HG03521 (cell line): ENCODE measurements around the gene GAB3.
"Not testable (repeated sequence)": the region's sequence is repeated elsewhere in the genome, so short reads cannot be mapped to it uniquely, and the experiment has no call there.

ENCODE experiments used
- ATAC-seq: cut with Tn5 transposase; IDR thresholded peaks from one replicate; pipeline ENCODE4 v1.9.1; 2021; ENCODE audit warnings: mild to moderate bottlenecking, moderate library complexity; ENCODE audit not compliant: unreplicated experiment

Gene GAB3

GRCh38 chrX:154658187-154658586 lies 92.7 kb downstream of the GAB3 start:
- ATAC-seq, result no peak

- ATAC-seq, result no peak
Measured at GRCh38 chrX:154657226-154657805, 93.6 kb downstream of the GAB3 start.

- no peak for ATAC-seq
Measured at GRCh38 chrX:154655786-154656185, 95.1 kb downstream of the GAB3 start.

GRCh38 chrX:154655346-154655745 lies 95.5 kb downstream of the GAB3 start:
- ATAC-seq, result no peak

- no peak for ATAC-seq
Measured at GRCh38 chrX:154654925-154655324, 96.0 kb downstream of the GAB3 start.

- ATAC-seq, result no peak
Measured at GRCh38 chrX:154654372-154654771, 96.5 kb downstream of the GAB3 start.

GRCh38 chrX:154653413-154653812 lies 97.5 kb downstream of the GAB3 start, which contains the start of gene CTAG2:
Gene CTAG2, minus strand, starts transcription at chrX:154653579. Its CDS starts 64 bp downstream, at chrX:154653515.
- not testable (repeated sequence) for ATAC-seq

GRCh38 chrX:154653048-154653401 lies 97.9 kb downstream of the GAB3 start:
- no peak for ATAC-seq

GRCh38 chrX:154652311-154653047 lies 98.4 kb downstream of the GAB3 start:
- ATAC-seq, result no peak

GRCh38 chrX:154650221-154650510 lies 100.7 kb downstream of the GAB3 start:
- no peak for ATAC-seq

- no peak for ATAC-seq
Measured at GRCh38 chrX:154649503-154650220, 101.2 kb downstream of the GAB3 start.

GRCh38 chrX:154648931-154649330 lies 101.9 kb downstream of the GAB3 start:
- no peak for ATAC-seq

- ATAC-seq, result not testable (repeated sequence)
Measured at GRCh38 chrX:154645745-154646378, 105.0 kb downstream of the GAB3 start.

- ATAC-seq, result not testable (repeated sequence)
Measured at GRCh38 chrX:154643708-154644107, 107.2 kb downstream of the GAB3 start.

- not testable (repeated sequence) for ATAC-seq
Measured at GRCh38 chrX:154641740-154642139, 109.1 kb downstream of the GAB3 start.

- not testable (repeated sequence) for ATAC-seq
Measured at GRCh38 chrX:154633661-154634060, 117.2 kb downstream of the GAB3 start.

- not testable (repeated sequence) for ATAC-seq
Measured at GRCh38 chrX:154630949-154631348, 119.9 kb downstream of the GAB3 start.

- not testable (repeated sequence) for ATAC-seq
Measured at GRCh38 chrX:154628960-154629359, 121.9 kb downstream of the GAB3 start.
